HG02870 (cell line): ENCODE measurements around the gene OR1F1.

Experiments
- ATAC-seq: cut with Tn5 transposase; IDR thresholded peaks from one replicate; pipeline ENCODE4 v1.9.1; 2021; ENCODE audit warnings: mild to moderate bottlenecking, moderate library complexity; ENCODE audit not compliant: unreplicated experiment

The OR1F1 gene

DNA sequence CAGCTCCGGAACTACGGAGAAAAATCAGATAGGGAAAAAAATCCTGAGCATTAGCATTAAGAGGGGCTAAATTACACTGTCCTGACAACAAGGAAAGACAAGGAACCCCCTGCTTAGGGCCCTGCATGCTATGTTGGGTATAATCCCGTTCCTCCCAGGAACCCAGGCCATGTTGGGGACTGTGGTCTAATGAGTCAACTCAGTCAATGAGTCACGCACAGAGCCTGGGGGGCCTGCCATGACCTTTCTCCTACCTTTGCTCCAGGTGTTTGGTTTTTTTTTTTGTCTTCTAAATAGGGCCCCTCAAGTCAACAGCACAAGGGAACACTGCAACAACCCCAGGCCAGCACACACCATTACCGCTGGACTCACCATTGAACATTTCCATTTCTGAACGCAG is 55.9 kb downstream of the OR1F1 start:
- no peak for ATAC-seq

- ATAC-seq, result no peak
These were observed 58.0 kb downstream of the OR1F1 start for GRCh38 chr16:3246002-3246401.

GRCh38 chr16:3246876-3247275 is 58.9 kb downstream of the OR1F1 start:
- no peak for ATAC-seq

DNA sequence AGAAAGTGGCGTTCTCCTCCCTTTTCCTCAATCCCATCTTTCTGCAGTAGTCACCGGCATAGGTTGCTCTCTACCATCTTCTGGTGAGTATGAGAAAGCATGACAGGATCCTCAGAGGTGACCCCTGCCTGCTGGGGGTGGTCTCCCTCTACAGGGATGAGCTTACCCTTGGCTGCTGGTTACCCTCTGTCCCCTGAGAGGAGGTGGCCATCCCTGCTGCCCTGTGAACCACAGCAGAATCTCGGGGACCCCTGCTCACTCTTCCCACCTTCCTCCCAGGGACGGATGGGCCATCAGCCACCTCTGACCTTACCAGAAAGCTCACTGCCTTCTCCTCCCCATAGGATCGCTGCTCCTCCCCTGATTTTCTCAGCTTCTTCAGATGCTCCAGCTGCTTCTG is 60.6 kb downstream of the OR1F1 start:
- ATAC-seq, result no peak

DNA sequence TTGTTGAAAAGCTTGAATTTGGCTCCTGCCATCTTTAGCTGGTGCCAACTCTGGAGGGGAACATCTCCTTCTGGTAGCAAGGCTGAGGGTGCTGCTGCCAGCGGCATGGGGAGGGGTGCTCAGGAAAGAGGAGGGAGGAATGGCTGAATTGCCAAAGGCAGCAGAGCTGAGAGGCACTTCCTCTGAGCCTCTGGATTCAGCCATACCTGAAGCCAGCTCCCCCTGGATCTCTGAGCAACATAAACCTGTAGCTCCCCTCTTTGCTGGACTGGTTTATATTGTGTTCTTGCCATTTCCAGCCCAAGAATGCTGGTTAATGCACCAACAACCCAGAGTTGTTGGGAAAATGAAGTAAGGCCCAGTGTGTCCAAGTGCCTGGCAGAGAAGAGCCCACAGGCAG is 61.0 kb downstream of the OR1F1 start:
- ATAC-seq, result no peak

- no peak for ATAC-seq
These were observed 61.4 kb downstream of the OR1F1 start for GRCh38 chr16:3249451-3249850.

- ATAC-seq, result no peak
These were observed 65.0 kb downstream of the OR1F1 start for GRCh38 chr16:3252967-3253366.

- no peak for ATAC-seq
These were observed 66.3 kb downstream of the OR1F1 start for GRCh38 chr16:3254309-3254708.
